Panc1 (cell line): ENCODE results near the gene SEC61B. TPM values are rescaled to one million over a fixed set of nuclear protein-coding genes. Genes with fewer than 3 reads are reported as not detected.

ENCODE experiments used
- ATAC-seq: fragments of 200-7000 bp; cut with Tn5 transposase; 2 replicates; pipeline ENCODE4 v1.9.1; 2020; ENCODE audit warnings: mild to moderate bottlenecking, moderate library complexity
- BruUV-seq: library from RNA; stranded (reverse); fragments of 400-500 nt; replicated peaks from 2 replicates; lab custom pipeline; 2021; lab: Mats Ljungman, UMichigan
- CTCF ChIA-PET: fragments of 300-600 bp; sonication (Branson Sonifier 250); formaldehyde crosslinking; loops from one replicate; lab custom pipeline; 2022; ENCODE audit warnings: antibody characterized with exemption; lab: Charles Lee
- POLR2A ChIA-PET: fragments of 300-600 bp; sonication (Branson Sonifier 250); formaldehyde crosslinking; loops from one replicate; lab custom pipeline; 2022; ENCODE audit warnings: antibody characterized with exemption; lab: Charles Lee
- DNase-seq: peaks from one replicate; pipeline ENCODE4 v3.0.0-alpha.2; 2010; ENCODE audit warnings: low read depth, low spot score
- H3K27ac ChIP-seq: 2 replicates; pipeline ENCODE4 v1.5.1; 2011; ENCODE audit warnings: mild to moderate bottlenecking, low read length, inconsistent platforms
- H3K27me3 ChIP-seq: fragments of 200-500 bp; sonication (Bioruptor generic); 2 replicates; pipeline ENCODE4 v1.6.0; 2014; ENCODE audit warnings: low read length, inconsistent platforms; ENCODE audit not compliant: control insufficient read depth, insufficient read depth
- H3K36me3 ChIP-seq: fragments of 200-500 bp; sonication (Bioruptor generic); 2 replicates; pipeline ENCODE4 v1.5.1; 2014; ENCODE audit warnings: inconsistent platforms, mild to moderate bottlenecking, low read length, moderate library complexity; ENCODE audit not compliant: control insufficient read depth, insufficient read depth
- H3K4me1 ChIP-seq: 2 replicates; pipeline ENCODE4 v1.5.1; 2011; ENCODE audit warnings: inconsistent platforms, mild to moderate bottlenecking, low read length, moderate library complexity; ENCODE audit not compliant: control insufficient read depth, insufficient read depth
- H3K4me3 ChIP-seq, 2 experiments: 2 replicates each; pipeline ENCODE4 v1.5.1; 2011 to 2012; ENCODE audit warnings: low read depth in 2 of 2, low read length in 2 of 2, mild to moderate bottlenecking in 2 of 2, inconsistent platforms in 1 of 2, moderate library complexity in 1 of 2
- H3K9me3 ChIP-seq: fragments of 200-500 bp; sonication (Bioruptor generic); 2 replicates; pipeline ENCODE4 v1.5.1; 2014; ENCODE audit warnings: low read depth, mild to moderate bottlenecking, inconsistent platforms, low read length, moderate library complexity; ENCODE audit not compliant: control insufficient read depth, insufficient read depth
- POLR2AphosphoS5 ChIP-seq: IDR thresholded peaks from 2 replicates; pipeline ENCODE4 v1.6.1; 2012; ENCODE audit warnings: mild to moderate bottlenecking, low read depth, low read length, moderate library complexity
- SIN3A ChIP-seq: IDR thresholded peaks from 2 replicates; pipeline ENCODE4 v1.6.1; 2012; ENCODE audit warnings: low read depth, mild to moderate bottlenecking, low read length, moderate library complexity, borderline replicate concordance; ENCODE audit not compliant: insufficient read depth
- TCF7L2 ChIP-seq: IDR thresholded peaks from 2 replicates; pipeline ENCODE4 v1.6.1; 2011; ENCODE audit warnings: mild to moderate bottlenecking, low read depth, low read length, inconsistent platforms
- in situ Hi-C: cut with HindIII; loops from 2 replicates; pipeline ENCODE4 v1.10.0; 2016; ENCODE audit warnings: low sequenced_read_pairs, low pct_unique_long_range_greater_than_20kb
- intact Hi-C: fragments of 100-400 bp; cut with micrococcal nuclease; formaldehyde crosslinking; loops from one replicate; pipeline ENCODE4 v1.10.0; 2022; ENCODE audit not compliant: unreplicated experiment
- total RNA-seq: library from RNA; stranded (reverse); gene quantifications from one replicate; pipeline ENCODE4 v1.2.1, GENCODE V29; 2021; ENCODE audit not compliant: unreplicated experiment
- TF ChIP-seq, protein P1 (sequence below), 2 experiments: IDR thresholded peaks; 2 replicates each; pipeline ENCODE4 v1.6.1; 2011 to 2012; ENCODE audit warnings: low read depth in 2 of 2, control low read depth in 1 of 2, low read length in 1 of 2, mild to moderate bottlenecking in 1 of 2, moderate library complexity in 1 of 2; ENCODE audit not compliant: insufficient read depth in 1 of 2
- TF ChIP-seq, protein P2 (sequence below): fragments of 450-650 bp; IDR thresholded peaks from 2 replicates; pipeline ENCODE4 v1.5.1; 2017; ENCODE audit warnings: mild to moderate bottlenecking

Gene SEC61B
- total RNA-seq, 1 experiment from 2014 or later, result 90.4 TPM

DNA sequence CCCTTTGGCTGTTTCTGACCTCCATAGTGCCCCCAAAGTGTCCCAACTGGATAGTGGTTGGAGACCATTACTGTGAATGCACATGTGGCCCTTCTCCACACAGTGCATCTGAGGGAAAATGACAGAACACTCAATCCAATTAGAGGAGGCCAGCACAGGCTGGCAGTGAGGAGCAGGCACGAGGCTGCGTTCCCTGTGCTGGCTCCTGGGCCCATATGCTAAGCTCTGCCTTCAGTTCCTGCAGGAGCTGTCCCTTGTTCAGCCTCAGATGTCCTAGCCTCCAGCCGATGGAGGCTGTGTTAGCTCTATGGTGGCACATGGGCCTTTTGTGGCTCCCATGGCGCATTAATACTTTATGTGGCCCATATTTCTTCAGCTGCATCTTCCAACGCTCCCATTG, 36.1 kb upstream of the SEC61B start:
- peaks cover 4% of the 10 kb centered on the region for H3K27me3 ChIP-seq
- no peaks in the 10 kb centered on the region for H3K9me3 ChIP-seq
- ChIA-PET POLR2A (no interaction called here), CTCF (interaction anchor here (0.7 kb wide), 1 partner anchor 1140 kb away, joined by 5 read pairs; no protein-coding TSS in a partner anchor)
- in situ Hi-C loops (no loop called here), intact Hi-C loops (loop anchor here (10.0 kb wide), 1 partner anchor 619 kb away; no protein-coding TSS in a partner anchor)
- H3K4me1 ChIP-seq, result no peaks in the 10 kb centered on the region
- no peak overlapping the region for H3K27ac ChIP-seq
- TF ChIP-seq, protein P1, sequence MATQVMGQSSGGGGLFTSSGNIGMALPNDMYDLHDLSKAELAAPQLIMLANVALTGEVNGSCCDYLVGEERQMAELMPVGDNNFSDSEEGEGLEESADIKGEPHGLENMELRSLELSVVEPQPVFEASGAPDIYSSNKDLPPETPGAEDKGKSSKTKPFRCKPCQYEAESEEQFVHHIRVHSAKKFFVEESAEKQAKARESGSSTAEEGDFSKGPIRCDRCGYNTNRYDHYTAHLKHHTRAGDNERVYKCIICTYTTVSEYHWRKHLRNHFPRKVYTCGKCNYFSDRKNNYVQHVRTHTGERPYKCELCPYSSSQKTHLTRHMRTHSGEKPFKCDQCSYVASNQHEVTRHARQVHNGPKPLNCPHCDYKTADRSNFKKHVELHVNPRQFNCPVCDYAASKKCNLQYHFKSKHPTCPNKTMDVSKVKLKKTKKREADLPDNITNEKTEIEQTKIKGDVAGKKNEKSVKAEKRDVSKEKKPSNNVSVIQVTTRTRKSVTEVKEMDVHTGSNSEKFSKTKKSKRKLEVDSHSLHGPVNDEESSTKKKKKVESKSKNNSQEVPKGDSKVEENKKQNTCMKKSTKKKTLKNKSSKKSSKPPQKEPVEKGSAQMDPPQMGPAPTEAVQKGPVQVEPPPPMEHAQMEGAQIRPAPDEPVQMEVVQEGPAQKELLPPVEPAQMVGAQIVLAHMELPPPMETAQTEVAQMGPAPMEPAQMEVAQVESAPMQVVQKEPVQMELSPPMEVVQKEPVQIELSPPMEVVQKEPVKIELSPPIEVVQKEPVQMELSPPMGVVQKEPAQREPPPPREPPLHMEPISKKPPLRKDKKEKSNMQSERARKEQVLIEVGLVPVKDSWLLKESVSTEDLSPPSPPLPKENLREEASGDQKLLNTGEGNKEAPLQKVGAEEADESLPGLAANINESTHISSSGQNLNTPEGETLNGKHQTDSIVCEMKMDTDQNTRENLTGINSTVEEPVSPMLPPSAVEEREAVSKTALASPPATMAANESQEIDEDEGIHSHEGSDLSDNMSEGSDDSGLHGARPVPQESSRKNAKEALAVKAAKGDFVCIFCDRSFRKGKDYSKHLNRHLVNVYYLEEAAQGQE (IDR thresholded peaks at IDR 0.05; ENCODE audit: insufficient read depth in 1 of 2, low read depth in 2 of 2, low read length in 1 of 2), result no peak
- no peak for TF ChIP-seq SIN3A
- no peak for TF ChIP-seq POLR2AphosphoS5
- TF ChIP-seq TCF7L2, result no peak
- BruUV-seq, result no TSS peak
- H3K4me3 ChIP-seq, result no peak overlapping the region
- H3K36me3 ChIP-seq, result no peaks in the 10 kb centered on the region
- DNase-seq (no peak), ATAC-seq (no peak)

DNA sequence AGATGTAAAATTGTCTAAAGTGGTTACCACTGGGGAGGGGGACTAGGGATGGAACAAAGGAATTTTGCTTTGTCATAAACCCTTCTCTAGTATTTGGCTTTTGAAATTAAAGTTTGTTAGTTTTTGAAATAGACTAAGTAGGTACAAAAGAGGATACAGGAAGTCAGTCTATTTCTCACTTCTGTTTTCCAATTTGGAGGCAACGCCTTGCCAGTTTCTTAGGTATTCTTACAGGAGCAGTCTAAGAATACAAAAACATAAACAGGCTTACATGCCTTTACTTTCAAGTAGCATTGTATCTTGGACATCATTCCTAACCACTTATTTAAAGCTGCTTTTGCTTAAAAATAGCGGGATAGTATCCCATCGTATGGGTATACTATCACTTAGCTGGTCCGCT, 34.8 kb upstream of the SEC61B start:
- Histone ChIP-seq H3K9me3 (no peaks in the 10 kb centered on the region), H3K36me3 (no peaks in the 10 kb centered on the region), H3K4me3 (no peak overlapping the region), H3K27me3 (peaks cover 4% of the 10 kb centered on the region), H3K4me1 (no peaks in the 10 kb centered on the region), H3K27ac (no peak overlapping the region)
- ATAC-seq, result no peak
- intact Hi-C loops, result loop anchor here (10.0 kb wide), 1 partner anchor 617 kb away; no protein-coding TSS in a partner anchor
- BruUV-seq, result no TSS peak
- no peak for DNase-seq
- TF ChIP-seq SIN3A (no peak), POLR2AphosphoS5 (no peak), TCF7L2 (no peak)
- TF ChIP-seq, protein P1 (IDR thresholded peaks at IDR 0.05; ENCODE audit: insufficient read depth in 1 of 2, low read depth in 2 of 2, low read length in 1 of 2), result no peak
- TF ChIP-seq, protein P2, sequence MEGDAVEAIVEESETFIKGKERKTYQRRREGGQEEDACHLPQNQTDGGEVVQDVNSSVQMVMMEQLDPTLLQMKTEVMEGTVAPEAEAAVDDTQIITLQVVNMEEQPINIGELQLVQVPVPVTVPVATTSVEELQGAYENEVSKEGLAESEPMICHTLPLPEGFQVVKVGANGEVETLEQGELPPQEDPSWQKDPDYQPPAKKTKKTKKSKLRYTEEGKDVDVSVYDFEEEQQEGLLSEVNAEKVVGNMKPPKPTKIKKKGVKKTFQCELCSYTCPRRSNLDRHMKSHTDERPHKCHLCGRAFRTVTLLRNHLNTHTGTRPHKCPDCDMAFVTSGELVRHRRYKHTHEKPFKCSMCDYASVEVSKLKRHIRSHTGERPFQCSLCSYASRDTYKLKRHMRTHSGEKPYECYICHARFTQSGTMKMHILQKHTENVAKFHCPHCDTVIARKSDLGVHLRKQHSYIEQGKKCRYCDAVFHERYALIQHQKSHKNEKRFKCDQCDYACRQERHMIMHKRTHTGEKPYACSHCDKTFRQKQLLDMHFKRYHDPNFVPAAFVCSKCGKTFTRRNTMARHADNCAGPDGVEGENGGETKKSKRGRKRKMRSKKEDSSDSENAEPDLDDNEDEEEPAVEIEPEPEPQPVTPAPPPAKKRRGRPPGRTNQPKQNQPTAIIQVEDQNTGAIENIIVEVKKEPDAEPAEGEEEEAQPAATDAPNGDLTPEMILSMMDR, result no peak
- in situ Hi-C loops, result no loop called here
- ChIA-PET CTCF (no interaction called here), POLR2A (no interaction called here)
